Measurements from ENCODE around the gene CSNK1G2.
"Not testable (repeated sequence)": the region's sequence is repeated elsewhere in the genome, so short reads cannot be mapped to it uniquely, and the experiment has no call there.

Gene CSNK1G2

DNA sequence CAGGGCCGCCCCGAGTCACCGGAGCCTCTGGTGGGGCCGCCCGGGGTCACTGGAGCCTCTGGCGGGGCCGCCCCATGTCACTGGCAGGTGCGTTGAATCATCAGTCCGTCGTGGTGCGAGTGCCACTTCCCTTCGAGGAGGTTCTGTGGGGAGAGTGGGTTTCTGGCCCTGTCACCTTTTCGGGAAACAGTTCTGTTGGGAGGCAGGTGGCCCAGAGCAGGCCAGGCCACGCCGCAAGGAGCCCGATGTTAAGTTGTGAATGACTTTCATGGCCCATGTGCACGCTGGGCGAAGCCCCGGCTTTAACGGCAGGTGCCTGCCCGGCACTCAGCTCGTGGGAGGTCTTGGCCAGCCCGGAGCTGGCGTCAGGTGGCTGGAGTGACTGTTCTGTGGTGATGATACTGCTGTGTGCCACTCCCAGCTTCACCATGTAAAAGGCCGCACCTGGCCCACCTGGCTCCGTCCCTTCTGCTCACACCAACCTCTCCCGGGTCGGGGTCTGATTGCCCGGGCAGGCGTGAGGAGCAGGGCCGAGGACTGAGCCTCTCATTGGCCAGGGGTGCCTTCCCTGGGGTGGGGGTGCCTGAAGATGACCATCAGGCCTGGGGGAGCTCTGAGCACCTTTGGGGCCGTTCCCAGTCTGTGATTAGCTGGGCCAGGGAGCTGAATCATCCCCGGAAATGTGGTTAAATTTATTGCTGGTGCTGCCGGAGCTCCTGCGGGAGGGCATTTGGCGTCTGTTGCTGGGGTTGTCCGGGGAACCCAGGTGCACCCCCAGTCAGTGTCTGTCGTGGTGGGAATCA is 29.2 kb downstream of the CSNK1G2 start:
- DNase-seq: no peak

DNA sequence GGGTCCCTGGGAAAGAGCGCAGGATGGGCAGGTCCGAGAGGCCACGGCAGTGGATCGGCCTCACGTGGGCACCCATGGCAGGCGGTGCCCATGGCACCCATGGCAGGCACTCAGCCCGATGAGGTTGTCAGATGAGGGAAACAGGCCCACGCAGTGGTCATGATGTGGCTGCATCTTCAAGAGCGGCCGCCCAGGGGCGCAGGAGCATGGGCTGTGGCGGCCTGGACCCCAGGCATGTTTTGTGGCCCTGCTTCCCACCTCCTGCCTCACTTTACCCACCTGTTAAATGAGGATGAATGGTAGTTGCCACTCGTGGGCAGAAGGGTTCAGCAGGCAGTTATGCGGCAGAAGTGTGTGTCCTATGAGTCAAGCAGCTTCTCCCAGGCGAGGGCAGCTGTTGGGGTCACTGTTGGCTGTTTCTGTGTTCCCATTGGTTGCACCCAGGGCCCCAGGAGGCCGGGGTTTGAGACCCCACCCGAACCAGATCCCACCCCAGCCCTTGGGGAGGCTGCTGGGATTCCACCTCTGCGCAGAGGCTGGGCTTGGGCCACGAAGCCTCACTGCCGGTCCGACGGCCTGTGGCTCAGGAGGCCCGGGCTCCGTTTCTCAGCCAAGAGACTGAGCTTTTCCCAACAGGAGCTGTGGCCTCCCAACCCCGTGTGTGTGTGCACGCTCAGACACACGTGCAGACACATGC is 30.0 kb downstream of the CSNK1G2 start:
- DNase-seq: no peak

DNA sequence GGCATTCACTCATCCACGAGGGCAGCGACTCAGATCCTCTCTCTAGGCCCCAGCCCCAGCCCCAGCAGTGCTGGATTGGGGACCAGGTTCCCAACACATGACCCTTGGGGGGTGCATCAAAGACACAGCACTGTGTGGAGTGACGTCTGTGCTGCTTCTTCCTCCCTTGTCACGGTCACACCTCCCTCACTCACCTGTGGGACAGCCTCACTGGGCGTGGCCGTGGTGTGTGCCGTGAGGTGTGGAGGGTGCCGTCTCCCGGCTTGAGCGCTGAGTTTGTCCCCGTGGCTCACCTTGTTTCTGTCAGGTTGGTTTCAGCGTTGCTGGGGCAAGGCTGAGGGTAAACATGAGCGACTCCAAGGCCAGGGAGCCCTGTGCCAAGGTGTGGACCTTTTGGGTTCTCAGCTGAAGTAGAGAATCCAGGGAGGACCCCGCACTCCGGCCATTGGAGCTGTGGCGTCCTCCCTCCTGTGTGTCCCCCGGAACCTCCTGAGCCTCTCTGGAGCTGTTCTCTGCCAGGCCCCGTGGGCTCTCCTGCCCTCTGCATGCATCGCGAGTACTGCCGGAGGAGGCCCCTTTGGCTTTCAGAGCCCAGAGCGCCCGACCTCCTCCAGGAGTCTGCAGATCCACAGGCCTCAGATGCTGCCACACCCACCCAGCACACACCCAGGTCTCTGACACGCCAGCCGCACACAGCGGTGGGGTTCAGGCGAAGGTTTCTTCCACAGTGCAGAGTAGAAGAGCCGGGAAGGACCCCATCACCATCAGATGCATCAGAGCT is 33.6 kb downstream of the CSNK1G2 start:
- no peak for DNase-seq

GRCh38 chr19:1975162-1975480 is 34.1 kb downstream of the CSNK1G2 start:
- no peak for DNase-seq

DNA sequence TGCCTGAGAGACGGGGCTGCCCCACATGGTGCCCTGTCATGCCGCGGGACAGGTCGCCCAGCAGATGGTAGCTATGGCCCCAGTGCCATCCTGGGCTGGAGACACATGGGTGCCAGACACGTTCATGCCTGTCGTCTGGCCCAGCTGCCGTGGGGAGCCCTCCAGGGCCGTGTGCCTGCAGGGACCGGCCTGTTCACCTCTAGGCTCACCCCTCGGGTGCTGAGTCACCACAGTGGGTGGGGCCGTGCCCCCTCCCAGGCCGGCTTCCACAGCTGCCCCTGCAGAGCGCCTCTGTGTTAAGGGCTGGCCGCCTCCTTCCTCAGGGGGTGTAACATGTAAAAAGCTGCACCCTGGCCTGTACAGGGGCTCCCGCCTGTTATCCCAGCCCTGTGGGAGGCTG is 36.1 kb downstream of the CSNK1G2 start:
- no peak for DNase-seq

- DNase-seq: no peak
Measured at GRCh38 chr19:1978346-1978894, 37.4 kb downstream of the CSNK1G2 start.

DNA sequence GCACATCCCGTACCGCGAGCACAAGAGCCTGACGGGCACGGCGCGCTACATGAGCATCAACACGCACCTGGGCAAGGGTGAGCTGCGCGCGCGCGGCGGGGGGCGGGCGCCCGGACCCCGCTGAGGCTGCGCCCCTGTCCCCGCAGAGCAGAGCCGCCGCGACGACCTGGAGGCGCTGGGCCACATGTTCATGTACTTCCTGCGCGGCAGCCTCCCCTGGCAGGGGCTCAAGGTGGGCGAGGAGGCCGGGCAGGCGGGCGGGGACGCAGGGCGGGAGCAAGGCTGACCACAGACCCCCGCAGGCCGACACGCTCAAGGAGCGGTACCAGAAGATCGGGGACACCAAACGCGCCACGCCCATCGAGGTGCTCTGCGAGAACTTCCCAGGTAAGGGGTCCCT is 38.0 kb downstream of the CSNK1G2 start:
- DNase-seq: no peak

DNA sequence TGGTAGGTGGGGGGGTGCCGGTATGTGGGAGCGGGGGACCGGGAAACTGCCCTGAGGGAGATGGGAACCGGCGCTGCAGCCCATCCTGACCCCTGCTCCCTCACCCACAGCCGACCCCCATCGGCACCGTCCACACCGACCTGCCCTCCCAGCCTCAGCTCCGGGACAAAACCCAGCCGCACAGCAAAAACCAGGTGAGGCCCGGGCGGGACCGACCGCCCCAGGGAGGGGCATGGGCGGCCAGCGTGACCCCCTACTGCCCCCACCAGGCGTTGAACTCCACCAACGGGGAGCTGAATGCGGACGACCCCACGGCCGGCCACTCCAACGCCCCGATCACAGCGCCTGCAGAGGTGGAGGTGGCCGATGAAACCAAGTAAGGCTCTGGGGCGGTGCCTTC is 38.7 kb downstream of the CSNK1G2 start:
- no peak for DNase-seq

GRCh38 chr19:1980091-1980808 is 39.3 kb downstream of the CSNK1G2 start:
- no peak for DNase-seq

DNA sequence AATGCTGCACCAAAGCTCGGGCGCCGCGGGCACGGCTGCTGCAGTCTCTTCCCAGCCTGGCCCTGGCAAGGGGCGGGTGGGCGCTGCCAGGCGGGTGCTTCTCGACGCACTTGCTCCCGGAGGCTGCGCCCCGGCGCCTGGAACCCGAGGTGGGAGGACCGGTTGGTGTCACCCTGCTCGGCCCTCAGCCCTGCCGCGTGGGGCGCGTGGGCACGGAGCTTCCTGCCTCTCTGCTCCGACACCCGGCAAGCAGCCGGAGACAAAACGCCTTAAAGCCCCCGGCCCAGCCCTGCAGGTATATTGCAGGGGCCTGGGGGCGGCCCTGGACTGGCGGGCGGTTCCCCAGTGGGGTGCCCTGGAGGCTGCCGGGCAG is 39.8 kb downstream of the CSNK1G2 start:
- DNase-seq: no peak

GRCh38 chr19:1981253-1981652 is 40.3 kb downstream of the CSNK1G2 start:
- DNase-seq: no peak

GRCh38 chr19:1984357-1984756 is 43.4 kb downstream of the CSNK1G2 start:
- no peak for DNase-seq

- DNase-seq: no peak
Measured at GRCh38 chr19:1985588-1986356, 44.8 kb downstream of the CSNK1G2 start.

DNA sequence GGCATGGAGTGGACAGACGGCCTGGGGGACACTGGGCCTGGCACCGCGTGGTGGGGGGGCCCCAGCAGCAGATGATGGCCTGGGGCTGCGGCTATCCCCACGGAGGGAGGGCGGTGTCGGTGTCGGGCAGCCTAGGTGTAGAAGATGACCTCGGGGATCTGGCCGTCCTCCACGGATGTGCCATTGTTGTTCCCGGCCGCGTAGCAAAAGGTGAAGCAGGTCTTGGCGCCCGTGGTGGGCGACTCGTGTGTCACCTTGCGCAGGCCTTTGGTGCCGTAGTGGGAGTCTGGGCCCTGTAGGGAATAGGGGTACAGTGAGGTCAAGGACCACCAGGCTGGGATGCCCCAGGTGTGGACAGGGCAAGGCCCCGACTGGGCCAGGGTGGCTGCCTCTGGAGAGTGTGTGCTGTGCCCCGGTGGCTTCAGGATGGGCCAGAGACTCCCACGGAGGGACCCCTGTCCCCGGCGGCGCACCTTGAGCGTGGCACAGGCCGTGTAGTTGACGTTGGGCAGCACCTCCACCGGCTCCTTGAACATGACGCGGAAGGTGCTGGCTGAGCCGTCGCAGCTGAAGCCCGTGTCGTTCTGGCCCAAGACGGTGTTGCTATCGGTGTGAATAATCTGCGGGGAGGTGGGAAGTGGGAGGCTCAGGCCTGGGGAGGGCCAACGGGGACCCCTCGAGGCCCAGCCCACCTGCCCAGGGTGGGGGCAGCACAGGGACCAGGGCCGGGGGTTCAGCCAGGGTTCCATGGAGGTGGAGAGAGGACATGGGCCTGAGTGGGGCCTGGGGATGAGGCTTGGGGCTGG is 45.6 kb downstream of the CSNK1G2 start:
- no peak for DNase-seq

DNA sequence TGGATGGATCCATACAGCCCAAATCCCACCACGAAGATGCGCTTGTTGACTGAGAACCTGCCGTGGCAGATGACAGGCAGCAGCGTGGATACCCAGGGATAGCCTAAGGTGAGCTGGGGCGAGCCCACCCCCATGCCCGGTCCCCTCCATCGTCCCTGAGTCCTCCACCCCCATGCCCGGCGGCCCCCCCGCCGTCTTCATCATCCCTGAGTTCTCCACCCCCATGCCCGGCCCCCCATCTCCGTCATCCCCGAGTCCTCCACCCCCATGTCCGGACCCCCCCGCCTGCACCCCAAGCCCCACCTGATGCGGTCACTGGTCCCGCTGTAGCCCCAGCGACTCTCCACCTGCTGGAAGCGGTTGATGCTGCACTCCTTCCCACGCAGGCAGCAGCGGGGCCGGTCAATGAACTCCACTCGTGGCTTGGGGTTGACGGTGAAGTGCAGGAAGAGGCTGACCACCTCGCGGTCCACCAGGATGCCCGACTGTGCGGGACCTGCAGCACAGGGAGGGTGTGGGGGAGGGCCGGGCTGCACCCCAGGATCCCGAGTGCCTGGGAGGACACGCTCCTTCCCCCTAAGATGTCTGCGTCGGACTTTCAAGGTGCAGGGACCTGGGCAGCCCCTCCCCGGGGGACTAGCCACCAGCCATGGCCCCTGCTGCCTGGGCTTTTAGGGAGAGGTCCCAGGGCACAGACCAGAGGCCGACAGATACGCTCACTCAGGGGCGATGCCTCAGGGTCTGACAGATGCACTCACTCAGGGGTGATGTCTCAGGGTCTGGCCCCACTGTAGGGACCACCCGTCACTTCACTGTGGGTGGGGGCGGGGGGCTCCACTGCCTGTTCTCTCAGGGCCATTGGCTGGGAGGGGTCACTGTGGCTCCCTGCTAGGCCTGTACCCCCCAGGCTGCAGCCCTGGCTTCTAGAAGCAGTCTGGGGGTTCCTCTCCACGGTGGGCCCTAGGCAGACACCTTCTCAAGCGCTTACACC is 46.5 kb downstream of the CSNK1G2 start:
- DNase-seq: no peak

DNA sequence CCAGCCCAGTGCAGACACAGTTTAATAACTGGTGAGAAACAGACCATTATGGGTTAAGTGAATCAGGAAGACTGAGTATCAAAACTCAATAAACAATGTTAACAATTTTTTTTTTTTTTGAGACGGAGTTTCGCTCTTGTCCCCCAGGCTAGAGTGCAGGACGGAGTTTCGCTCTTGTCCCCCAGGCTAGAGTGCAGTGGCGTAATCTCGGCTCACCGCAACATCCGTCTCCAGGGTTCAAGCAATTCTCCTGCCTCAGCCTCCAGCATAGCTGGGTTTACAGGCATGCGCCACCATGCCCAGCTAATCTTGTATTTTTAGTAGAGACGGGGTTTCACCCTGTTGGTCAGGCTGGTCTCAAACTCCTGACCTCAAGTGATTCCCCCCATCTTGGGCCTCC is 47.5 kb downstream of the CSNK1G2 start:
- not testable (repeated sequence) for DNase-seq

DNA sequence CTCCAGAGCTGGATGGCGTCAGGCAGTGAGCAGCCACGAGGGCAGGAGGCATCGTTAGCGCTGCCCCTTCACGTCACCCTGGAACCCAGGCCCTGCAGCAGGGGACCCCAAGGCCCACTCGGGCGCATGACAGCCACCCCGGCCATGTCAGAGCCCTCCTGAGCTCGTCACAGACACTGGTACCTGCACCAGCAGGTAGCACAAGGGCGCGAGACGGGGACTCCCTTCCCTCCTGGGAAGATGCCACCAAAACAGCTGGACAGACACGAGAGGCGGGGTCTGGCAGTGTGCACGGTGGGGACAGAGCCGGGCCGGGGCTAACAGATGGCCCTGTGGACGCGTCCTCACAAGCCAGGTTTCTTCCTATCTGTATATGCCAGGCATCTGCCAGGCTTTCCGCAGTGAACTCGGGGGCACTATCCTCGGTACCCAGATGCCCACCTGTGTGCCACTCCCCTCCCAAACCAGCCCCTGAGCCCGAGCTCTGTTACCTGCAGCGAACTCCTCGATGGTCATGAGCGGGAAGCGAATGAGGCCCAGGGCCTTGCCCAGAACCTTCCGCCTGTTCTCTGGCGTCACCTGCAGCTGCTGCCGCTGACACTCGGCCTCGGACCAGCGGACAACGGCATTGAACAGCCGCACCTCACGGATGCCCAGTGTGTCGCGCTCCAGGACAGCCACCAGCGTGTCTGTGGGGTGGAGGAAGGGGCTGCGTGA is 48.7 kb downstream of the CSNK1G2 start:
- DNase-seq: no peak

DNA sequence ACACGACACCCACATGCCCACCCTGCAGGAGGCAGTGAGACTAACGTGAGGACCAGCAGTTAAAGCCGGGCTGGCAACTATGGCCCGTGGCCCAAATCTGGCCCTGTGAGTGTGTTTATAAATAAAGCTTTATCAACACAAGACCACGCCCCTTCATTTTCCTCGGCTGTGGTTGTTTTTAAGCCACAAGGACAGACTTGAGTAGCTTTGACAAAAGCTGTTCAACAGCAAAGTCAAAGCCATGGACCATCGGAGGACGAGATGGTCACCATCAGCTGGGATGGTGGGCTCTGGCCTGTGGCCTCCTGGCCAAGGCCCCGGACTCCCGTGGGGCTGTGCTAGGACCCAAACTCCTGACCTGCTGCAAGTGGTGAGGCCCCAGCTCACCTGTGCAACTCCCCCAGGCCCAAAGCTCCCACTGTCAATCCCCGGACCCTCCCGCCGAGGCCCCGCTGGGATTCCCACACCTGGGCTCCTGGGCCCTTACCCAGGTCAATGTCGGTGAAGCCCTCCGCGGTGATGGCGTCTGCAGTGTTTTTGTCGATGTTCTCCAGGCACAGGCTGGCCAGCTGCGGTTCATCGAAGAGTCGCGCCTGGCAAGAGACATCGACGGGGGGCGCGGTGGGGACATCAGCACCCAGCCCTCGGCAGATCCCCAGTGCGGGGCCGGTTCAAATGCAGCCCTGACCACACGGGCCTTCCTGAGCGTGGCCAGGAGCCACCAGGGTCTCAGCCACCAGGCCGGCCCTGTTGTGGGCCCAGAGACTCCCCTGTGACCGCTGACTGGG is 49.5 kb downstream of the CSNK1G2 start:
- DNase-seq: no peak

Data from DMS53 (cell line).